ENCODE measurements around the gene CHIA. TPM values are rescaled to one million over a fixed set of nuclear protein-coding genes. Genes with fewer than 3 reads are reported as not detected.
"Not testable (repeated sequence)": the region's sequence is repeated elsewhere in the genome, so short reads cannot be mapped to it uniquely, and the experiment has no call there.

CHIA gene
- total RNA-seq, 2 experiments from 2014 or later: not detected

- Mint-ChIP-seq H3K9me3 (no peaks in the 10 kb centered on the region), H3K27ac (no peak overlapping the region), H3K36me3 (no peaks in the 10 kb centered on the region), H3K4me3 (no peak overlapping the region), H3K4me1 (peaks cover 2% of the 10 kb centered on the region), H3K27me3 (peaks cover 2% of the 10 kb centered on the region)
- ATAC-seq (ENCODE audit: low read depth) (no peak), DNase-seq (no peak)
- POLR2A ChIA-PET: no interaction called here
These were observed 68.7 kb downstream of the CHIA start for GRCh38 chr1:111359376-111359775.

DNA sequence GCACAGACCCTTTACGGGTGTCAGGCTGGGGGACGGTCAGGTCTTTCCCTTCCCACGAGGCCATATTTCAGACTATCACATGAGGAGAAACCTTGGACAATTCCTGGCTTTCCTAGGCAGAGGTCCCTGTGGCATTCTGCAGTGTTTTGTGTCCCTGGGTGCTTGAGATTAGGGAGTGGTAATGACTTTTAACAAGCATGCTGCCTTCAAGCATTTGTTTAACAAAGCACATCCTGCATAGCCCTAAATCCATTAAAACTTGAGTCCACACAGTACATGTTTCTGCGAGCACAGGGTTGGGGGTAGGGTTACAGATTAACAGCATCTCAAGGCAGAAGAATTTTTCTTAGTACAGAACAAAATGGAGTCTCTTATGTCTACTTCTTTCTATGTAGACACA lies 69.6 kb downstream of the CHIA start:
- H3K36me3 Mint-ChIP-seq; H3K27ac Mint-ChIP-seq; DNase-seq; ATAC-seq (ENCODE audit: low read depth); H3K9me3 Mint-ChIP-seq; H3K4me1 Mint-ChIP-seq; H3K27me3 Mint-ChIP-seq; H3K4me3 Mint-ChIP-seq; POLR2A ChIA-PET: not testable (repeated sequence)

DNA sequence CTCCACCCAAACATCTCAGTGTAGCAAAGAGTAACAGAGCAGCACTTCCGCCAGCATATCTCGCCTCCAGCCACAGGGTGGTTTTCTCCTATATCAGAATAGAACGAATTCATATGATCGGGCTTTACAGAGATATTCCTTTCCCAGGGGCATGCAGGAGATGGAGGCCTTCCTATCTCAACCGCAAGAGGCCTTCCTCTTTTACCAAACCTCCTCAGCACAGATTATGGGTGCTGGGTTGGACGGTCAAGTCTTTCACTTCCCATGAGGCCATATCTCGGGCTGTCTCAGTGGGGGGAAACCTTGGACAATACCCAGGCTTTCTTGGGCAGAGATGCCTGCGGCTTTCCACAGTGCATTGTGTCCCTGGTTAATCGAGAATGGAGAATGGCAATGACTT lies 71.1 kb downstream of the CHIA start:
- POLR2A ChIA-PET: no interaction called here
- H3K4me3 Mint-ChIP-seq: no peak overlapping the region

GRCh38 chr1:111364690-111365089 lies 74.0 kb downstream of the CHIA start:
- no peak overlapping the region for H3K4me3 Mint-ChIP-seq
- no peaks in the 10 kb centered on the region for H3K4me1 Mint-ChIP-seq
- peaks cover 34% of the 10 kb centered on the region for H3K27me3 Mint-ChIP-seq
- no peak for ATAC-seq (ENCODE audit: low read depth)
- H3K9me3 Mint-ChIP-seq: no peaks in the 10 kb centered on the region
- no peak for DNase-seq
- H3K27ac Mint-ChIP-seq: no peak overlapping the region
- POLR2A ChIA-PET: no interaction called here
- no peaks in the 10 kb centered on the region for H3K36me3 Mint-ChIP-seq

More for the DNA sequence above, 71.1 kb downstream of the CHIA start:
- no peaks in the 10 kb centered on the region for H3K9me3 Mint-ChIP-seq
- peaks cover 20% of the 10 kb centered on the region for H3K27me3 Mint-ChIP-seq
- ATAC-seq (ENCODE audit: low read depth) (no peak), DNase-seq (no peak)
- no peaks in the 10 kb centered on the region for H3K4me1 Mint-ChIP-seq
- H3K36me3 Mint-ChIP-seq: no peaks in the 10 kb centered on the region
- H3K27ac Mint-ChIP-seq: no peak overlapping the region

DNA sequence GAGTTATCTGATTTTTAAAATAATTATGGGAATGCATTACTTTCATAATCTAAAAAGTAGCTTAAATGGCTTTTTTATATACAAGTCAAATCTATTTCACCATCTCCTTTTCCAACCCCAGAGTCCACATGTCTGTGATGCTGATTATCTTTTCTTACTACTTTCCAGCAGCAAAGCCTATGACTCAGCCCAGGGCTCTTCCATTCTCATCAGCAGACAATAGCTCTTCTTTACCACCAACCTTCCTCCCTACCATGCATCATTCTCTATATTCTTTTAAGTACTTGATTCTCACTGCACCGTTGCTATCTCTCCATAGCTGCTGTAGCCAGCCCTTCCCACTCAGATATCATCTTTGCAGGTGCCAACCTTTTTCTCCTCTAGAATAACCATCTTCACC lies 75.6 kb downstream of the CHIA start:
- no peaks in the 10 kb centered on the region for H3K4me1 Mint-ChIP-seq
- no peak for DNase-seq
- POLR2A ChIA-PET: no interaction called here
- no peak overlapping the region for H3K27ac Mint-ChIP-seq
- no peak for ATAC-seq (ENCODE audit: low read depth)
- H3K4me3 Mint-ChIP-seq: no peak overlapping the region
- no peaks in the 10 kb centered on the region for H3K9me3 Mint-ChIP-seq
- H3K27me3 Mint-ChIP-seq: peaks cover 41% of the 10 kb centered on the region
- no peaks in the 10 kb centered on the region for H3K36me3 Mint-ChIP-seq

GRCh38 chr1:111369177-111369576 lies 78.5 kb downstream of the CHIA start:
- no peak overlapping the region for H3K27ac Mint-ChIP-seq
- POLR2A ChIA-PET: no interaction called here

DNA sequence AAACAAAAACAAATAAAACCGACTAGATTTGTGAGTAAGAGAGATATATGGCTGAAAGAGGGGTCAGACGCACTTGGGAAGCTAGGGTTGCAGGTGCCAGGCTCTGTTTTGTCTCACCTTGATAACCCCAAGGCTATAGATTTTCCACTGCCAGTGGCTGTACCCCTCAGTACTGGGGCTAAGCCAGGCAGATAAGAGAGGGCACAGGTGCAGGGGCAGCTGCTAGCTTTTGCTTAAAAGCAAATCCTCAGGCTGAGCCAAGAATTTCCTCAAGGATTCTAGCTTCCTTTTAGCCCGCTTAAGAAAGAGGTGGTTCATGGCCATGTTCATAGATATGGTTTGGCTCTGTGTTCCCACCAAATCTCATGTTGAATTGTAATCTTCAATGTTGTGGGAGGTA lies 79.0 kb downstream of the CHIA start:
- DNase-seq: no peak
- ATAC-seq (ENCODE audit: low read depth): no peak
- POLR2A ChIA-PET: no interaction called here
- Mint-ChIP-seq H3K4me3 (no peak overlapping the region), H3K4me1 (no peaks in the 10 kb centered on the region), H3K27ac (no peak overlapping the region), H3K36me3 (no peaks in the 10 kb centered on the region), H3K27me3 (peaks cover 45% of the 10 kb centered on the region), H3K9me3 (no peaks in the 10 kb centered on the region)

More at GRCh38 chr1:111369177-111369576, 78.5 kb downstream of the CHIA start:
- ATAC-seq (ENCODE audit: low read depth) (no peak), DNase-seq (no peak)
- Mint-ChIP-seq H3K36me3 (no peaks in the 10 kb centered on the region), H3K27me3 (peaks cover 45% of the 10 kb centered on the region), H3K9me3 (no peaks in the 10 kb centered on the region), H3K4me1 (no peaks in the 10 kb centered on the region), H3K4me3 (no peak overlapping the region)

Other genes starting within 250 kb of the CHIA start
- 10 to 100 TPM; 36.7 to 37.1 TPM for gene DRAM2, start 150.8 kb upstream of the CHIA start, total RNA-seq
- 10 to 100 TPM; 44.1 to 46.5 TPM for gene CEPT1, start 150.6 kb upstream of the CHIA start, total RNA-seq
- gene DENND2D, start 90.2 kb upstream of the CHIA start, total RNA-seq: 100 to 1,000 TPM; 293 to 299 TPM
- gene CHI3L2, start 63.1 kb upstream of the CHIA start, total RNA-seq: 10 to 100 TPM; 30.5 to 33.9 TPM
- 1 to 10 TPM; 2.3 to 3.4 TPM for gene OVGP1, start 136.9 kb downstream of the CHIA start, total RNA-seq
- 10 to 100 TPM; 35.7 to 35.9 TPM for gene WDR77, start 158.4 kb downstream of the CHIA start, total RNA-seq
- 100 to 1,000 TPM; 259 to 260 TPM for gene ATP5PB, start 158.6 kb downstream of the CHIA start, total RNA-seq
- 10 to 100 TPM; 31.6 to 33.6 TPM for gene C1orf162, start 183.1 kb downstream of the CHIA start, total RNA-seq
- under 1 TPM in 1 of 2 experiments, not detected in 1; 0.20 TPM for gene ADORA3, start 212.8 kb downstream of the CHIA start, total RNA-seq
- gene TMIGD3, start 212.8 kb downstream of the CHIA start, total RNA-seq: under 1 TPM in 1 of 2 experiments, not detected in 1; 0.42 TPM